RCC 7860 (cell line): Measurements from ENCODE around the gene IFI44.

Source experiments
- DNase-seq: peaks from one replicate; pipeline ENCODE4 v3.0.0-alpha.2; 2015; ENCODE audit warnings: low spot score
- FAIRE-seq: peaks from 2 replicates; lab custom pipeline; 2012; peaks lifted over from hg19 to GRCh38; lab: Jason Lieb, UNC

Gene IFI44

GRCh38 chr1:78650114-78650660, 556 bp downstream of the IFI44 start:
- FAIRE-seq (no peak), DNase-seq (no peak)

- FAIRE-seq (no peak), DNase-seq (peak; percentile 11)
Measured at GRCh38 chr1:78651241-78651640, 1.6 kb downstream of the IFI44 start.

DNA sequence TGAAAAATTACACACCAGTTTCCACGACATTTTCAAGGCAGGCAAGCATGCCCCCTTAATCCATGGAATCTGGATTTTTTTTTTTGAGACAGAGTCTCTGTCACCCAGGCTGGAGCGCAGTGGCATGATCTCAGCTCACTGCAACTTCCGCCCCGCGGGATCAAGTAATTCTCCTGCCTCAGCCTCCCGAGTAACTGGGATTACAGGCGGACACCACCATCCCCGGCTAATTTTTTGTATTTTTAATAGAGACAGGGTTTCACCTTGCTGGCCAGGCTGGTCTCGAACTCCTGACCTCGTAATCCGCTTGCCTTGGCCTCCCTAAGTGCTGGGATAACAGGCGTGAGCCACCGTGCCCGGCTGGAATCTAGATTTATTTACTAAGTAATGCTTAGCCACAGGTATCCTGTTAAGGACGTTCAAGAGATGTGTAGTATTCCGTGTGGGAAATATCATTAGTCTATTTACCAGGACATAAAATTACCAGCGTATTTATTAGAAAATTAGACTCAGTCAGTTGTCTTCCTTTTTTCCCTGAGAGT, 2.5 kb downstream of the IFI44 start:
- DNase-seq (no peak), FAIRE-seq (no peak)

- no peak for FAIRE-seq
- no peak for DNase-seq
Measured at GRCh38 chr1:78658901-78659300, 9.3 kb downstream of the IFI44 start.

- no peak for DNase-seq
- FAIRE-seq: no peak
Measured at GRCh38 chr1:78663923-78664322, 14.3 kb downstream of the IFI44 start.

- no peak for FAIRE-seq
- DNase-seq: no peak
Measured at GRCh38 chr1:78664763-78665162, 15.1 kb downstream of the IFI44 start.

- FAIRE-seq: no peak
- DNase-seq: no peak
Measured at GRCh38 chr1:78665809-78666208, 16.2 kb downstream of the IFI44 start.

- DNase-seq (no peak), FAIRE-seq (no peak)
Measured at GRCh38 chr1:78667939-78668338, 18.3 kb downstream of the IFI44 start.

GRCh38 chr1:78668427-78668826, 18.8 kb downstream of the IFI44 start:
- FAIRE-seq (no peak), DNase-seq (no peak)

- DNase-seq (no peak), FAIRE-seq (no peak)
Measured at GRCh38 chr1:78672428-78672827, 22.8 kb downstream of the IFI44 start.

DNA sequence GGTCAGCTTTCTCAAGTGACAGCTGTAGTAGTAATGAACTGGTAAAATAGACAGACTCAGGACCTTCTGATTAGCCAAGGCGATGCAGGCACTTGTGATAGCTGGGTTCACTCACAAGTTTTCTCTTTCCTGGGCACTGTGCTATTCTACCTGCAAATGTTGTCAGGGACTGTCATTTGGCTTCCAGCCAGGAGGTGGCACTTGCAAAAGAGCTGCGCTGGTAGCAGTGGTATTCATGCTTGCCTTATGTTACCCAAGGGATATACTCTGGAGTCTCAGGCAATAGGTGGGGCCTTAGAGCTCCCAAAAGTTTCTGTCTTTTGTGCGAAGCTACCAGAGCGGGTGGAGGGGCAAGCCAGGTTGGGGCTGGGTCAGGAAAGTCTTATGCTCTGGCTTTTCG, 23.5 kb downstream of the IFI44 start:
- DNase-seq: no peak
- no peak for FAIRE-seq

GRCh38 chr1:78676347-78676982, 26.8 kb downstream of the IFI44 start:
- peak; percentile 45 for DNase-seq
- peak; percentile 88 for FAIRE-seq

- DNase-seq (no peak), FAIRE-seq (no peak)
Measured at GRCh38 chr1:78676993-78677392, 27.4 kb downstream of the IFI44 start.

GRCh38 chr1:78677788-78678187, 28.2 kb downstream of the IFI44 start:
- no peak for FAIRE-seq

DNA sequence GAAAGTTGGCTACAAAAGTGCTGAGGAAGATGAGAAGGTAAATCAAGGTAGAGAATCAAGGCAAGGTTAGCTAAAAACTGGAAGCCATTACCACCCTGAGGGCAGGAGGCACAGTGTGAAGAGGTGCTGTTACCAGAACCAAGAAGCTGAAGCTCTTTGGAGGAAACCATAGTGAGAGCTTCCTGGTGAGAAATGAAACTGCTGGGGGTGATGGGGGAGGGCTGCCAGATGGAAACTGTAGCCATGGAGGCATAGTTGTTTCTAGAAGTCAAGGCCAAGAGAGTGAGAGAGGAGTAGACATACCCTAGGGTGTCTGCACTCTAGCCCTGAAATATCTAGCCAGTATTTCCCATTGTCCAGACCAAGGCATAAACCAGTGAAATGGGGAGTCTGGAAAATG, 28.7 kb downstream of the IFI44 start:
- FAIRE-seq: no peak
- no peak for DNase-seq

More at GRCh38 chr1:78677788-78678187, 28.2 kb downstream of the IFI44 start:
- no peak for DNase-seq

- FAIRE-seq (no peak), DNase-seq (no peak)
Measured at GRCh38 chr1:78681265-78681664, 31.6 kb downstream of the IFI44 start.

DNA sequence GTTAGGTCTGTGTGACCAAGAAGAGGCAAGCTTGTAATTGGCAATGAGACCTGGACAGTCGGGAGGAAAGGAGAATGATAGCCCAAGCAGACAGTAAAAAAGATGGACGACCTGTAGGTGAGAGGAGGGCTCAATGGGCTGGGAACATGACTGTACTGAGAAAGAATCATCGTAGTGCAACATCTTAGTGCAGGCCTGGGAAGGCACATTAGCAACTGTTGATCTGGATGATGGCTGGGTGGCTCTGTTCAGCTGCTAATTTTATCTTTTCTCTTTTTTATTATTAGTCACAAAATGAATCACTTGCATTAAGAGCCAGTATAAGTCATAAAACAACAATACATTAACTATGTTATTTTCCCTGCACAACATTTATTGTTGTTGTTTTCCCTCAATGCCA, 32.9 kb downstream of the IFI44 start:
- DNase-seq: no peak
- no peak for FAIRE-seq

DNA sequence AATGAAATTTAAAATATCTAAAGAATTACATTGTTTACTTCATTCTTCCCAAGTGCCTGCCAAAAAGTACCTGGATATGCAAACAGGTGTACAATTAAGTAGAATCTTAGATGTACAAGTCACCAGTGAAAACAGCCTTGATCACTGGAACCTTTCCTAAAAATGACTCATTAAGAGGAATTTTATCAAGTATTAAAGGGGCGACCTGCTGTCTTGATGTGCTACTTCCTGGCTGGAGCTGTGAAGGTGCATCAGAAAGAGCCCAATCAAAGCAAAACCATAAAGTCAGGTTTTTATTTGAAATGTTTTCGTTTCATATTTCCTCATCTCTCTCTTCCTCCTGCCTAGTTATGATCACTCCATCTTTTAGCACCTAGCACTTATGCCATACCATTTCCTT, 33.4 kb downstream of the IFI44 start:
- no peak for DNase-seq

GRCh38 chr1:78687315-78687714, 37.7 kb downstream of the IFI44 start:
- DNase-seq (no peak), FAIRE-seq (no peak)

More for the DNA sequence above, 33.4 kb downstream of the IFI44 start:
- FAIRE-seq: no peak

DNA sequence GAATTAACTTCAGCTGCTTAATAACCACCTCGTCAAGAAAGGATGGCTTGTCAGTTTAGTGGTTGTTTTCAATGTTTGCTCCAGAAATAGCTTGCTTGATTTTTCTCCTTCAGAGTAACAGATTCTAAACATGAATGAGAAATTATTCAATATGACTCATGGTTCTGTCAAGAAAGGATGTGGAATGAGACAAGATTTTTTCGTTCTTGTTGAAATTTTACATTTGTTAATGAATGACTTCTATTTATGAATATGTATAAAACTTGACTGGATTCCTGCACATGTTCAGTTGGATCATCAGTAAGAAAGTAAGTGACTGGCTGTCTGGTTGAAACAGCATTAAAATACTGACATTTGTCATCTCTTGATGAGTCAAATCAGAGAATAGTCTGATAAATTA, 38.3 kb downstream of the IFI44 start:
- DNase-seq (peak; percentile 48), FAIRE-seq (peak; percentile 85)

GRCh38 chr1:78688697-78689096, 39.1 kb downstream of the IFI44 start:
- FAIRE-seq: no peak
- peak; percentile 39 for DNase-seq

DNA sequence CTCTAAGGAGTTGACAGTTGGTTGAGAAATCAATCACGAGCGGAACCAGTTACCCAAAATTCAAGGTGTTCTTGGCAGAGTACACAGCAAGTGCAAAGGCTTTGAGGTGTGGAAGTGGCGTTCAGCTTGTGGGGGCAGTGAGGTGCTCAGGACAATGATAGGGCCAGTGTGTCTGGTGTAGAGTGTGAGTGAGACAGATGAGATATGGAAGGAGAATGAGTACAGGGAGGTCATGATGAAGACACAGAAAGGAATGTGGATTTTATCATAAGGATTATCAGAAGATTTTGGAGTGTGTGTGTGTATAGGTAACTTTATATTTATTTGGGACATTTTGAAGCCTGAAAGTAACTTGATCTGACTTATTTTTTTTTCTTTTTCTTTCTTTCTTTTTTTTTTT, 40.9 kb downstream of the IFI44 start:
- FAIRE-seq (peak; percentile 48), DNase-seq (peak; percentile 71)
